GM12874 (cell line): Measurements from ENCODE around the gene RNF141.
A peak's percentile ranks its signal among the peaks of the same experiment; 100 is the strongest.

Experiments
- CTCF ChIP-seq: IDR thresholded peaks from 2 replicates; pipeline ENCODE4 v1.5.1; 2011; ENCODE audit warnings: low read depth, mild to moderate bottlenecking, control low read depth, low read length, moderate library complexity; ENCODE audit not compliant: insufficient read depth

Gene RNF141

DNA sequence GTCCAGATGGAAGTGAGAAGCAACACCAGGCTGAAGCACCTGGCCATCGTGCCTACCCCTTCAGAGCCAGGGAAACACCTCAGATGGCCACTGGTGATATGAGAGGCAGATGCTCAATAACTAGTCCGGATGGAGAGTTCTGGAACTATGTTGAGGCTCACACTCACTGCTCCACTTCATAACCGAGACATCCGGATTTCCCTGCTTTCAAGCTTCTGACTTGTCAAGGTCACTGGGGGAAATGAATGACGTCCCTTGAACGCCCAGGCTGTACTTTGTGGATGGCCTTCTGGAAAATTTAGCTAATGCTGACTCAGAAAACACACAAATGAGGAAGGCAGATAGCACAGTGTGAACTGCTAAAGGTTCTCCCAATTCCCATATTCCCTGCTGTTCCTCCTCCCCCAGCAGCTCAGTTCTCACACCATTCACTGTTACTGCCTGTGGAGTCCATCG is 27.5 kb upstream of the RNF141 start, which contains the start of gene LYVE1:
Gene LYVE1, minus strand, starts transcription at position 180 of the 456 bp plus-strand sequence. Its CDS starts 133 bp downstream, at position 47.
- TF ChIP-seq CTCF, result no peak

DNA sequence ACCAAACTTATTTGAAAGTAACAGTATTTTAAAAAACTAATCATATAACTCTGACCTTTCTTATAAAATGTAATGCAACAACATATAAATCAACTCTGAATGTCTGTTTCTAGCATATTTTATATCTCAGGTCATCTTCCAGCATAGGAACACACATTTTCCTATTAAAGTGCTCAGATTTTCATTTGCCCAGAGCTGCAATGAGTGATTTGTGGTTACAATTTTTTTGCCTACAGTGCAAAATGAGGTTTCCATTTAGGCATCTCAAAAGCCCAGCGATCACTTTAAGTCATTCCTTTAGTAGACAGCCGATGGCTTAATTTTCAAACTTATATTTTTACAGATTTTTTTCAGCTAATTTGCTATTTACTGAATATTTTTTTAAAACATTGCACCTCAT is 26.5 kb upstream of the RNF141 start:
- TF ChIP-seq CTCF, result no peak

DNA sequence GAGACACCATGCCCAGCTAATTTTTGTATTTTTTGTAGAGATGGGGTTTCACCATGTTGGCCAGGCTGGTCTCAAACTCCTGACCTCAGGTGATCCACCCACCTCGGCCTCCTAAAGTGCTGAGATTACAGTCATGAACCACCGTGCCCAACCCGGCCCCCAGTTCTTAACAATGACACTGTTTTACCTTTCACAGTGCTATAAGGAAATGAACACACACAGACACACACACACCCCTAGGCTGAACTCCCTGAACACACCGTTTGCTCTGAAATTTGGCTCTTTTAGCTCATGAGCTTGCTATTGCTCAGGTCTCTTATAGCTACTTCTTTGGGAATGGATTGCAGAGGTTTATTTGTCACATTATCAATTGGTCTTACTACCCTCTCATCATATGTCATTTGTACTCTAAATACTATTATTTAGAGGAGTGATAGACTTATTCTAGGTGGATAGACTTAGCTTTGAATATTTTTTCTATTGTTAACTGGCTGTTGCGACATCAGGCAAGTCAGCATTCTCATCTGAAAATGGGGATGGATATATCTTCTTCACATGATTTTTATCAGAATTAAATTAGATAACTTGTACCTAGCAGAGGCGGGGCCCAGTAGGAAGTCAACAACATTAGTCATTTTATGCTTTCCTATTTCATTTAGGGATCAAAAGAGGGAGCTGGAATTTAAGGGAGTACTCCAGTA is 25.4 kb upstream of the RNF141 start:
- no peak for TF ChIP-seq CTCF

DNA sequence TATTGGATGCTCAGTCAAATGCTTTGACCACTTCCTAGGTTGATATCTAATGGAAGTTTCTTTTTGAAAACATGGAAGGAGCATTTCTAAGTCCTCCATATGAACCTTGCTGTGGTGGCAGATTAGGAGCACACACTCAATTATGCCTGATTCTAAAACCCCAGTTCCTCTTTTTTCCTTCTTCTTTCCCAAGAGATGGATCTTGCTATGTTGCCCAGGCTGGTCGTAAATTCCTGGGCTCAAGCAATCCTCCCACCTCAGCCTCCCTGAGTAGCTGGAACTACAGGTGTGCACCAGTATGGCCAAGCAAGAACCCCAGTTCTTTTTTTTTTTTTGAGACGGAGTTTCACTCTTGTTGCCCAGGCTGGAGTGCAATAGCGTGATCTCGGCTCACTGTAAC is 24.5 kb upstream of the RNF141 start:
- TF ChIP-seq CTCF, result no peak

DNA sequence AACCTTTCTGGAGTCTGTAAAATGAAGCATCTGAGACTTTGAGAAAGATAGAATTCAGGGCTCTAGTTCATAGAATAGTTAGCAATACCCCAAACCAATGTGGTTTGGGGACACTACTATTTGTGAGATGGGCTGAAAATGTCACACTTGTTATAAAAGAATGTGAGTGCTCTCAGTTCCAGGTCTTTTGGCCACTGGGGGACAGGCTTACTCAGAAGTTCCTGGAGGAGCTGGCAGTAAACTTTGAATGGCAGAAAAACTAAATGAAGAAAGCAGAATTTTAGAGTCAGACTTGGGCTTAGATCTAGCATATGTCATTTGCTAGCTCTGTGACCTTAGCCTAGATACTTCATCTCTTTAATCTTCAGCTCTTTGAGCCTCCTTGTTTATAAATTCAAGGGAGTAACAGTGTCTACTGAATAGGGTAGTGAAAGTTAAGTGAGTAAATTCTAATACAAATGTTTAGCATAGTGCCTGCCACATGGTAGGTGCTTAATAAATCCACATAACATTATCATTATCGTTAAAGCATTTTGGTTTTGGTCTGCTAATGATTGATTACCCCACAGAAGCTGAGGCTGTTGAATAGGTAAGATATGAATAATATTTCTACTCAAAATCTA is 23.8 kb upstream of the RNF141 start:
- TF ChIP-seq CTCF, result 0 out of 2 replicates have a peak, but pooled peaks have one; percentile 14

DNA sequence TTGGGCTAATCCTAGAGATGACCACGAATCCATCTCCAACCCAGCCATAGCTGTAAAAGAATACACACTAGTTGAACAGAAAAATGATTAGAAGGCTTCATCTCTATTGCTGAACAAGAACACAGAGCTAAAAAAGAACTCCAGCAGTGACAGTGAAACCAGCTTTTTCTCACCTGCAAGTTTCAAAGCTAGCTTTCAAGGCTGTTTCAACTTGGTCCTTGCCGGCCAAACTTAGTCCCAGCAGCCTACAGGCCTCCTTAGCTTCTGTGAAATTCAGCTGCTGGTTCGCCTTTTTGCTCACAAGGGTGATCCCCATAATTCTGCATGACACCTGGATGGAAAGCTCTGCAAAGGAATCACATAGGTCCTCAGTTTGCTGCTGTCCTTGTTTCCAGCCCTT is 23.0 kb upstream of the RNF141 start:
- TF ChIP-seq CTCF, result no peak

GRCh38 chr11:10561947-10562346 is 21.0 kb upstream of the RNF141 start:
- TF ChIP-seq CTCF, result no peak
